Lower lobe of right lung (tissue), 2 donors: ENCODE data around the gene ROS1. TPM values are rescaled to one million over a fixed set of nuclear protein-coding genes. Genes with fewer than 3 reads are reported as not detected.
A peak's percentile ranks its signal among the peaks of the same experiment; 100 is the strongest.

Experiments
- ATAC-seq, 2 donors: fragments of 200-7000 bp; cut with Tn5 transposase; one replicate each; pipeline ENCODE4 v1.9.1; 2020 to 2022; ENCODE audit warnings: mild to moderate bottlenecking in 2 of 2, moderate library complexity in 2 of 2
- DNase-seq: peaks from one replicate; pipeline ENCODE4 v3.0.0-alpha.2; 2020
- H3K27ac ChIP-seq: fragments of 200-600 bp; one replicate; pipeline ENCODE4 v1.8.0; 2022
- H3K27me3 ChIP-seq: fragments of 200-600 bp; one replicate; pipeline ENCODE4 v1.8.0; 2022; ENCODE audit warnings: low read depth
- H3K36me3 ChIP-seq: fragments of 200-600 bp; one replicate; pipeline ENCODE4 v1.8.0; 2022; ENCODE audit warnings: mild to moderate bottlenecking
- H3K4me1 ChIP-seq: fragments of 200-600 bp; one replicate; pipeline ENCODE4 v1.8.0; 2022
- H3K4me3 ChIP-seq: fragments of 200-600 bp; one replicate; pipeline ENCODE4 v1.8.0; 2022; ENCODE audit warnings: mild to moderate bottlenecking
- H3K9me3 ChIP-seq: fragments of 200-600 bp; one replicate; pipeline ENCODE4 v1.8.0; 2022
- intact Hi-C: fragments of 100-400 bp; cut with DNase I; formaldehyde crosslinking; loops from one replicate; pipeline ENCODE4 v1.11.0; 2022
- total RNA-seq: library from RNA; stranded (reverse); fragmentation: NEBNext Ultra II Directional; extraction: Animal tissue kit (Norgen Biotek cat#: 25700); gene quantifications from one replicate; pipeline ENCODE4 v1.2.1, GENCODE V29; 2021
- TF ChIP-seq, protein P1 (sequence below): fragments of 200-600 bp; IDR thresholded peaks from one replicate; pipeline ENCODE4 v1.8.0; 2022; ENCODE audit warnings: antibody characterized with exemption, mild to moderate bottlenecking
- donor health status: DM: no; HTN: yes; CAD: no; lungs with severe emphysema.

Gene ROS1
- total RNA-seq, 1 donor from 2014 or later, result 151 TPM

- DNase-seq (no peak), ATAC-seq (no peak)
- Histone ChIP-seq H3K27me3 (no peaks in the 10 kb centered on the region), H3K36me3 (peaks cover 4% of the 10 kb centered on the region), H3K27ac (no peak overlapping the region), H3K4me3 (no peak overlapping the region), H3K9me3 (no peaks in the 10 kb centered on the region), H3K4me1 (no peaks in the 10 kb centered on the region)
- TF ChIP-seq, protein P1, sequence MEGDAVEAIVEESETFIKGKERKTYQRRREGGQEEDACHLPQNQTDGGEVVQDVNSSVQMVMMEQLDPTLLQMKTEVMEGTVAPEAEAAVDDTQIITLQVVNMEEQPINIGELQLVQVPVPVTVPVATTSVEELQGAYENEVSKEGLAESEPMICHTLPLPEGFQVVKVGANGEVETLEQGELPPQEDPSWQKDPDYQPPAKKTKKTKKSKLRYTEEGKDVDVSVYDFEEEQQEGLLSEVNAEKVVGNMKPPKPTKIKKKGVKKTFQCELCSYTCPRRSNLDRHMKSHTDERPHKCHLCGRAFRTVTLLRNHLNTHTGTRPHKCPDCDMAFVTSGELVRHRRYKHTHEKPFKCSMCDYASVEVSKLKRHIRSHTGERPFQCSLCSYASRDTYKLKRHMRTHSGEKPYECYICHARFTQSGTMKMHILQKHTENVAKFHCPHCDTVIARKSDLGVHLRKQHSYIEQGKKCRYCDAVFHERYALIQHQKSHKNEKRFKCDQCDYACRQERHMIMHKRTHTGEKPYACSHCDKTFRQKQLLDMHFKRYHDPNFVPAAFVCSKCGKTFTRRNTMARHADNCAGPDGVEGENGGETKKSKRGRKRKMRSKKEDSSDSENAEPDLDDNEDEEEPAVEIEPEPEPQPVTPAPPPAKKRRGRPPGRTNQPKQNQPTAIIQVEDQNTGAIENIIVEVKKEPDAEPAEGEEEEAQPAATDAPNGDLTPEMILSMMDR, result no peak
- intact Hi-C loops, result no loop called here
These were observed 118.1 kb downstream of the ROS1 start for GRCh38 chr6:117307655-117308054.

DNA sequence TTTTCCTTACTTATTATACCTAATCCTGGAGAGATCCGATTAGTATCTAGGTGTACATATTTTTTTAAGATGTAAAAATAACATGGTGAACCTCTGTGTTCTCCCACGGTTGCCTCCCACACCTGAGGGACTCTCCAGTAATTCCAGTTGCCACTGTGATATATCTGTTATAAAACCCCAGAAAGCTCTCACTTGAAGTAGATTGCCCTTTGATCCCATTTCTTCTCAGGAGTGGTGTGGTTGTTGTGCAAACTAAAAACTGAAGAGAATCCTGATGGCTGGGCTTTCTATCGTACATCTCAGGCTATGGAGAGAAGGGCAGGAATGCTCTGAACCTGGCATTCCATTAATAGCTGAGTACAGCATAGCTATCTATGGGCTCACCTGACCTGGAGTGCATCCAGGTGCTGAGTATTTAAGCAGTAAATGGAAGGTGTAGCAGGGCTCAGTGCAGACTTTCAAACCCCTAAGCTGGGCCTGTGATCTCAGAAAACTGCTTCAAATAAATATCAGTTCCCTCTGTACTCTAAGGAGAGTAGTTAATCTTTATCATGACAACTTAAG lies 119.4 kb downstream of the ROS1 start:
- no peak overlapping the region for H3K4me3 ChIP-seq
- no peak for DNase-seq
- ATAC-seq, result peak; percentile 69 to 75
- H3K27ac ChIP-seq, result no peak overlapping the region
- peaks cover 4% of the 10 kb centered on the region for H3K36me3 ChIP-seq
- intact Hi-C loops, result no loop called here
- H3K27me3 ChIP-seq, result no peaks in the 10 kb centered on the region
- TF ChIP-seq, protein P1, result no peak
- no peaks in the 10 kb centered on the region for H3K4me1 ChIP-seq
- no peaks in the 10 kb centered on the region for H3K9me3 ChIP-seq

GRCh38 chr6:117304446-117304845 lies 121.3 kb downstream of the ROS1 start:
- Histone ChIP-seq H3K27me3 (no peaks in the 10 kb centered on the region), H3K4me3 (no peak overlapping the region), H3K36me3 (peaks cover 4% of the 10 kb centered on the region), H3K9me3 (no peaks in the 10 kb centered on the region), H3K4me1 (no peaks in the 10 kb centered on the region), H3K27ac (no peak overlapping the region)
- no peak for DNase-seq
- intact Hi-C loops, result no loop called here
- no peak for ATAC-seq
- TF ChIP-seq, protein P1, result no peak

DNA sequence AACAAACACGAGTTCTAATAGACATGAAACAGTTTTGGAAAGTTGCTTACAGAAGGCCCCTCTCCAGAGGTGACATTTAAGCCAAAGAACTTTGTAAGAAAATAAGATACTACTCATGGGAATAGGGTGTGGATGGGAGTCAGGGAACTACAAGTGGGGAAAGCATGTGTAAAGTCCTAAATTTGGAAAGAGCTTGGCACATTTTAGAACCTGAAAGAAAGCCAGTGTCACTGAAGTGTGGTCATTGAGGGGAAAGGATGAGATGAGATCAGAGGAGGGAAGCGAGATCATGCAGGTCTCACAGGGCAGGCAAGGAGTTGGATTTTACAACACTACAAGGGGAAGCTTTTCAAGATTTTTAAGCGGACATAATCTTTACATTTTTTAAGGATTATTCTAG lies 122.4 kb downstream of the ROS1 start:
- no peaks in the 10 kb centered on the region for H3K4me1 ChIP-seq
- H3K27me3 ChIP-seq, result no peaks in the 10 kb centered on the region
- intact Hi-C loops, result no loop called here
- TF ChIP-seq, protein P1, result no peak
- DNase-seq, result no peak
- no peaks in the 10 kb centered on the region for H3K9me3 ChIP-seq
- no peak for ATAC-seq
- H3K36me3 ChIP-seq, result peaks cover 4% of the 10 kb centered on the region
- no peak overlapping the region for H3K27ac ChIP-seq
- H3K4me3 ChIP-seq, result no peak overlapping the region

DNA sequence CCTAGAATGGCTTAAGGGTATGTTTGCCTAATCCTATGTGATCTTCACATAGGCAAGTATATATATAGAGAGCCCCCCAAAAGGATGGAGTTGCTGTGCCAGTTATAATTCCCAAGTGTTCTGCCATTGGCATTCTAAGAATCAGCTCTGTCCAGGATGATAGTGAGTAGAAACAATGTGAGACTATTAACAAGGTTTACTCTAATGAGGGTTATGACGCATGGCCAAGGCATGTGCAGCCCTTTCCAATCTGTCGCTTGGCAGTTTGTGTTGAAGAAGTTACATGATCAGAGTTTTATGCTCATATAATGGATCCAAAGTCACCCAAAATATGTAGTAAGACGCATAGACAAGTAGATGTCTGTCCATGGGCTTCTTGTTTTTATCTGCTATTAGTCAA lies 126.8 kb downstream of the ROS1 start:
- TF ChIP-seq, protein P1, result no peak

More for the DNA sequence above, 126.8 kb downstream of the ROS1 start:
- ATAC-seq (no peak), DNase-seq (no peak)
- Histone ChIP-seq H3K36me3 (no peaks in the 10 kb centered on the region), H3K27ac (no peak overlapping the region), H3K4me3 (no peak overlapping the region), H3K4me1 (no peaks in the 10 kb centered on the region), H3K9me3 (no peaks in the 10 kb centered on the region), H3K27me3 (no peaks in the 10 kb centered on the region)
- intact Hi-C loops, result no loop called here
